Hepatocyte (in vitro differentiated cells): ENCODE results near the gene PCOLCE2.

Experiments
- CTCF ChIP-seq: fragments of 200-600 bp; sonication (generic); IDR thresholded peaks from 2 replicates; pipeline ENCODE4 v1.5.1; 2016; ENCODE audit warnings: antibody characterized with exemption, mild to moderate bottlenecking; ENCODE audit not compliant: poor library complexity
- EZH2 ChIP-seq: fragments of 200-600 bp; sonication (generic); IDR thresholded peaks from 2 replicates; pipeline ENCODE4 v1.6.1; 2016; ENCODE audit warnings: antibody characterized with exemption, mild to moderate bottlenecking, borderline replicate concordance
- EZH2phosphoT487 ChIP-seq: fragments of 200-600 bp; sonication (generic); IDR thresholded peaks from one replicate; pipeline ENCODE4 v1.6.1; 2018; ENCODE audit warnings: antibody characterized with exemption, mild to moderate bottlenecking, low read depth, moderate library complexity; ENCODE audit not compliant: unreplicated experiment, severe bottlenecking

GRCh38 chr3:142861926-142862325 lies 27.0 kb downstream of the PCOLCE2 start:
- TF ChIP-seq CTCF, result no peak
- no peak for TF ChIP-seq EZH2
- TF ChIP-seq EZH2phosphoT487, result no peak
